ENCODE results near the gene ST3GAL4. TPM values are rescaled to one million over a fixed set of nuclear protein-coding genes. Genes with fewer than 3 reads are reported as not detected.

The ST3GAL4 gene
- total RNA-seq, 6 experiments from 2014 or later = 25.9 to 34.6 (median 30.0) TPM

- H3K9me3 Mint-ChIP-seq = no peaks in the 10 kb centered on the region
- no peaks in the 10 kb centered on the region; the same call in 1 of the 2 replicates for H3K27me3 Mint-ChIP-seq (ENCODE audit: insufficient read depth)
- no peak overlapping the region for H3K27ac Mint-ChIP-seq
- no peak overlapping the region for H3K4me3 Mint-ChIP-seq
- H3K4me1 Mint-ChIP-seq (ENCODE audit: low read depth) = peaks cover 13% of the 10 kb centered on the region
- no peaks in the 10 kb centered on the region for H3K36me3 Mint-ChIP-seq (ENCODE audit: low read depth)
- DNase-seq = no peak
- no peak for TF ChIP-seq CTCF (IDR thresholded peaks at IDR 0.05)
Observed at GRCh38 chr11:126327281-126328000, 28.0 kb upstream of the ST3GAL4 start.

GRCh38 chr11:126328001-126328390 lies 27.5 kb upstream of the ST3GAL4 start:
- Mint-ChIP-seq H3K27ac (no peak overlapping the region), H3K4me1 (ENCODE audit: low read depth) (peaks cover 19% of the 10 kb centered on the region), H3K4me3 (no peak overlapping the region), H3K27me3 (ENCODE audit: insufficient read depth) (no peaks in the 10 kb centered on the region; the same call in 1 of the 2 replicates), H3K36me3 (ENCODE audit: low read depth) (no peaks in the 10 kb centered on the region), H3K9me3 (no peaks in the 10 kb centered on the region)
- no peak for DNase-seq
- no peak for TF ChIP-seq CTCF (IDR thresholded peaks at IDR 0.05)

- Mint-ChIP-seq H3K9me3 (no peaks in the 10 kb centered on the region), H3K27me3 (ENCODE audit: insufficient read depth) (peaks cover 4% of the 10 kb centered on the region; the same call in 1 of the 2 replicates), H3K36me3 (ENCODE audit: low read depth) (no peaks in the 10 kb centered on the region), H3K4me3 (no peak overlapping the region), H3K27ac (no peak overlapping the region), H3K4me1 (ENCODE audit: low read depth) (peaks cover 23% of the 10 kb centered on the region)
- DNase-seq = no peak
- no peak for TF ChIP-seq CTCF (IDR thresholded peaks at IDR 0.05)
Observed at GRCh38 chr11:126328444-126328843, 27.0 kb upstream of the ST3GAL4 start.

- peaks cover 4% of the 10 kb centered on the region; the same call in 1 of the 2 replicates for H3K27me3 Mint-ChIP-seq (ENCODE audit: insufficient read depth)
- H3K4me3 Mint-ChIP-seq = no peak overlapping the region
- no peaks in the 10 kb centered on the region for H3K36me3 Mint-ChIP-seq (ENCODE audit: low read depth)
- H3K9me3 Mint-ChIP-seq = no peaks in the 10 kb centered on the region
- no peak overlapping the region for H3K27ac Mint-ChIP-seq
- no peak for TF ChIP-seq CTCF (IDR thresholded peaks at IDR 0.05)
- no peak for DNase-seq
- peaks cover 30% of the 10 kb centered on the region for H3K4me1 Mint-ChIP-seq (ENCODE audit: low read depth)
Observed at GRCh38 chr11:126328938-126329643, 26.4 kb upstream of the ST3GAL4 start.

- no peak overlapping the region for H3K27ac Mint-ChIP-seq
- H3K4me3 Mint-ChIP-seq = no peak overlapping the region
- no peak for DNase-seq
Observed at GRCh38 chr11:126329644-126330211, 25.8 kb upstream of the ST3GAL4 start.

More at GRCh38 chr11:126329644-126330211, 25.8 kb upstream of the ST3GAL4 start:
- no peaks in the 10 kb centered on the region for H3K9me3 Mint-ChIP-seq
- peaks cover 4% of the 10 kb centered on the region; the same call in 1 of the 2 replicates for H3K27me3 Mint-ChIP-seq (ENCODE audit: insufficient read depth)
- H3K36me3 Mint-ChIP-seq (ENCODE audit: low read depth) = no peaks in the 10 kb centered on the region
- H3K4me1 Mint-ChIP-seq (ENCODE audit: low read depth) = peaks cover 36% of the 10 kb centered on the region
- TF ChIP-seq CTCF (IDR thresholded peaks at IDR 0.05) = no peak

Data from HFFc6 (cell line).